GM19240 (cell line): ENCODE results near the gene ELK4.

ENCODE experiments used
- DNase-seq: peaks from one replicate; pipeline ENCODE4 v3.0.0; 2011; ENCODE audit warnings: low spot score; ENCODE audit not compliant: insufficient read length

The ELK4 gene

DNA sequence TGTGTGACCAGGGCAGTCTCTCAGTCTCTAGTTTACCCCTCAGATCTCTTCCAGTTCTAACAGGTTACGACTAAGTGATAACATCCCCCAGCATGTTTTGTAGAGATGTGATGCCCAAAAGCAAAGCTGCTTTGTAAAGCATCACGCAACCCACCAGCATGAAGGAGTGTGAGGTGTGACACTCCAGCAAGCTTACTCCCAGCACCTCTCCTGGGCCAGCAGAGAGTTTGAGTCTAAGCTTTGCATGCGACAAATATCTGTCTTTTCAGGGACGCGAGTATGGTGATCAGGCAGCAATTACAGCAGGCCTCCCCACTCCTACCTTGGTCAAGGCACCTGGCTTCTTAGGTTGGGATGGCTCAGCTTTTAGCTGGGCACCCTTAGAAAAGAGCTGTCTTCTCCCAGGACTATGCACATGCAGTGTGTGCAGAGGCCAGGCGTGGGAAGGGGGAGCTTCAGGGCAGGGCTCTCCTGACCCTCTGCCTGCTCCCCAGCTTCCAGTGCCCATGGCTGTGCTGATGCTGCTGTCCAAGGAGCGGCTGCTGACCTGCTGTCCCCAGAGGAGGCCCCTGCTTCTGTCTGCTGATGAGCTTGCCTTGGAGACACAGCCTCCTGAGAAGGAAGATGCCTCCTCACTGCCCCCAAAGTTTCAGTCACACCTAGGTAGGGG is 48.2 kb downstream of the ELK4 start:
- no peak for DNase-seq

DNA sequence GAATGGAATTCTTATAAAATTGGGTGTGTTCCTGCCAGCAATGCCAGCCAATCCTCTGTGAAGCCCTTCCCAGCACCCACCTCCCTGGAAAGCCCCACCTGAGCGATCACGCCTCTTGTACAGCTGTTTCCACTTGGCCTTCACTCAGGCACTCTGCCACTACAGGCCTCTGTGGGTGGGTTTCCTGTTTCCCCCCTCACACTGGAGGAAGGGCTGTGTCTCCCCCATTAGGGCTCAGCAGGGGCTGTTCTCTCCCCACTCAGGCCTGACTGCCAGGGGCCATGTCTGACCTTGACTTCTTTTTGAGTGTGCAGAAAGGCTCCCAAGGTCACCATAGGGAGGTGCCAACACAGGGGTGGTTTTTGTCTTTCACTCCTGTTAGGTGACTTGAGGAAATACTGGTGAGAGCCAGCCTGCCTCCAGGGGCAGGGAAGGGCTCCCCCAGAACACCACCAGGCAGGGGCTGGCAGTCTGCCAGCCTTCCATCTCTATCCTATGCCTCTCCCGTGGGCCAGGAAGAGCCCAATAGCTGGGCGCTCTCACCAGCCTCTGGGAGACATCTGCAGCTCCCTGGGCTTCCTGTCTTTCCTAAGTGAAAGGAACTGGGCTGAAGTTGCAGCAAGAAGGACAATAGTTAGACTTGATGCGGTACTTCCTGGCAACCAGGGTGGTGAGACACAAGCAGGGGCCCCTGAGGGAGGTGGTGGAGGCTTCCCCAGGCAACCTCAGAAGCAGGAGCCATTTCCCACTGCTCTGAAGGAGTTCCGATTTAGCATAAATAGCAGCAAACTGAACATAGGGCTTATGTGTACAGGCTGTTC is 49.1 kb downstream of the ELK4 start:
- no peak for DNase-seq

- no peak for DNase-seq
Measured at GRCh38 chr1:205582046-205582445, 49.8 kb downstream of the ELK4 start.

DNA sequence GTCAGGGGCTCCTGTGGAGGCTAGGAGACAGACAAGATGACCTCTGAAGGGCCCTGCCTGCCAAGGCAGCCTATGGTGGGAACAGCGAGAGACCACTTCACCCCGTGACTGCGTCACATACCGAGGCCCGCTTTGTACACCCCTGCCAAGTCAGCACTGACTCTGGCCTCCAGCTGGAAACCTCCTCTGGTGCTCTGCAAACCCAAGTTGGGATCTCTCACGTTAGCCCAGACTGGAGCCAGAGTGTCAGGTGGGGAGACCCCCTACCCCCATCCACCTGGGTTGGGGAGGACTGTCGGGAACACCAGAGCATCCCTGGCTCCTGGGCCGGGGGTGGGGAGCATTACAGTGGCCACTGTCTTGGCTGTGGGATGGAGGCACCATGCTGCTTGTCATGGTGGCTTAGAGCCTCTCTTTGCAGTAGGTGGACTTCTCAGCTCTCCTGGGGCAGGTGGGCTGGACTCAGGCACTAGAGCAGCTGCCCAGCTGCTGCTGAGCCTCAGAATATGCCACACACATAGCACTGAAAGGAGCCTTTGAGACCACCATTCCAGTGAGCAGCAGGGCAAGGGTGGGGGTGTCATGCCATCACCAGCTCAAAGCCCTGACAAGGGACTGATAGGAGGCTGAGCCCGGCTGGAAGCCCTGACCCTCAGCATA is 50.4 kb downstream of the ELK4 start:
- DNase-seq, result no peak

- no peak for DNase-seq
Measured at GRCh38 chr1:205580923-205581180, 51.0 kb downstream of the ELK4 start.

DNA sequence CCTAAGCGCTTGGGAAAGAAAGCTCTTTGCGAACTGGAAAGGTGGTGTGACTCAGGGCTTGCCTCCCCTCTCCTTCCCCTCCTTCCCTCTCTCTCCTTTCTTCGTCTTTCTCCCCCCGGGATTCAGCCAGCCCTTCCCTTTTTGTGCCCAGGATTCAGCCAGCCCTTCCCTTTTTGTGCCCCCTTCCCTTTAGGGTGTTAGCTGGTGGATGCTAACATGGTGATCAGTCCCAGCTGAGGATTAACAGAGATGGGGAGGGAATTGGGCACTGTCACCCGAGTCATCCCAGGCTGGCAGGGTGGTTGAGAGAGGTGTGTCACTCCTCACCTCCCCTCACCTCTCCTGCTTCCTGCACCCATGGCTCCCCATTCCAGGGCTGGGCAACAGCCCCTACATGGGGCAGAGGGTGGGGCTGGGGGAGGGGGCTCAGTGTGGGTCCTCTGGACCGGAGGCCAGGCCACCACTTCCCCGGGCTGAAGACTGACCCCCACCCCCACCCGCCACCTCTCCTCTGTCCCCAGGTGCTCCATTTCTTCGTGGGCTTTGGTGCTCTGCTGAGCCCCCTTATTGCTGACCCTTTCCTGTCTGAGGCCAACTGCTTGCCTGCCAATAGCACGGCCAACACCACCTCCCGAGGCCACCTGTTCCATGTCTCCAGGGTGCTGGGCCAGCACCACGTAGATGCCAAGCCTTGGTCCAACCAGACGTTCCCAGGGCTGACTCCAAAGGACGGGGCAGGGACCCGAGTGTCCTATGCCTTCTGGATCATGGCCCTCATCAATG is 51.5 kb downstream of the ELK4 start:
- DNase-seq, result no peak

- no peak for DNase-seq
Measured at GRCh38 chr1:205579711-205580110, 52.1 kb downstream of the ELK4 start.

GRCh38 chr1:205578780-205579571 is 52.8 kb downstream of the ELK4 start:
- DNase-seq, result no peak

DNA sequence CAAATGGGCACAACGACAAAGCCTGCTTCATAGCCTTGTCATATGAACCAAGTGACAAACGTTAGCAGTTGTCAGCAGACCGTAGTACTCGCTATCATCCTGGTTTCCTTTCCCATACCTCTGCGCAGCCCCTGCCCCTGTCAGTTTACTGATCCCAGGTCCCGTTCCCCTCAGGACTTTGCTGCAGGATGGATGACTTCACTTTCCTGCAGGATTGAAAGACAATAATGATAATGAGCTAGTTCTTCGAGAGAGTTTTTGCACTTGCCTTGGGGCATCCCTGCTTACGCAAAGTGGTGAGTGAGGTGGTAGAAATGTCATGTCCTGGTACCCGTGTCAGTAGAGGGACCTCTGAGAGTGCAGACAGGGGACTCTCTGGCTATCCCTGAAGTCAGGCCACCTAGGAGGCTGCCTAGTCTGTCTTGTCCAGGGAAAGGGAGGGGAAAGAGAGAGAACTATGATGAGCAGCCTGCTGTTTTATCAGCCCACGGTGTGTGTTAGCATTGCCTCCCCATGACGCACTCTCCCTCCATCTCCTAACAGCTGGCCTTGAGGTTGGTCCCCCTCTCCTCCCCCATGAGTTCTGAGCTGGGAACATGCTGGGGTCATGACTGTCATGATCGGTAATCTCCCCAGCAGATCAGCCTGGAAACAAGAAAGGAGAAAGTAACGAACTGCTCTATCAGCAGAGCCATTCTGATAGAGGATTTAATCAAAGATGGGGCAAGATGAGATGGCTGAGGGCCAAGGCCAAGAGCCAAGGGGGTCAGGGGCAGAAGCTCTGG is 53.7 kb downstream of the ELK4 start:
- DNase-seq, result no peak

GRCh38 chr1:205576805-205577761 is 54.7 kb downstream of the ELK4 start:
- no peak for DNase-seq

DNA sequence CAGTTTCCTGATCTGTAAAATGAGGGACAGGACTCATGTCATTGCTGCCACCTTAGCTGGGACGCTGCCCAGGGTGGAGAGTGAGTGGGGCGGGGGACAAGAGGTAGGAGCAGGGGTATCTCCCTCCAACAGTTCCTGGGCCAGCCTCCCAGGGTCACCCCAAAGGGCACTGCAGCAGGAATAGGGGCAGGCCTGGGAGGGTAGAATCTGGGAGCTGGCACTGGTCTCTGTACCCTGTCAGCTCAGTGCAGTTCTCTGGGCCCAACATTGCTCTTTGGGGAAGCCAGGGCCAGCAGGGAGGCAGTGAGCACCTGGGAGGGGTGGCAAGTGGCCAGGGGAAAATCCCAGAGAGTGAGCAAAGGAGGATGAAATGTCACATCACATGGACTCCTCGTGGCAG is 55.8 kb downstream of the ELK4 start:
- no peak for DNase-seq

- no peak for DNase-seq
Measured at GRCh38 chr1:205575294-205575885, 56.4 kb downstream of the ELK4 start.

GRCh38 chr1:205572421-205572820 is 59.4 kb downstream of the ELK4 start:
- DNase-seq, result no peak

GRCh38 chr1:205571747-205572146 is 60.1 kb downstream of the ELK4 start:
- no peak for DNase-seq

GRCh38 chr1:205570796-205571537 is 60.8 kb downstream of the ELK4 start:
- DNase-seq, result no peak

DNA sequence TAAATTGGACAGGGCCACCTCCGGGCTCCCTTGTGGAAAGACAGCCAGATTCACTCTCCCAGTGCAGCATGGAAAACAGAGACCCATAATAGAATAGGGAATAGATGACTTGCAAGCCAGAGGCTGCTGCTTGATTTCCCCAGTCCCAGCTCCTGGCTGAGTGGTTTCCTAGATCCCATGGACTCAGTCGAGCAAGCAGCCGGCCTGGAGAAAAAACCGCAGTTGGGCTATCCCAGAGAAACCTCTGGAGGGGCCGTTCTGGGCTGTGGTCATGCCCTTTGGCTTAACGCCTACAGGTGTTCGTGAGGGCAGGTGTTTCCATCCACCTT is 61.7 kb downstream of the ELK4 start:
- no peak for DNase-seq

GRCh38 chr1:205569411-205570172 is 62.2 kb downstream of the ELK4 start:
- DNase-seq, result no peak
